GM21447 (cell line): ENCODE measurements around the gene ROR1.
A peak's percentile ranks its signal among the peaks of the same experiment; 100 is the strongest.

Experiments
- ATAC-seq: cut with Tn5 transposase; IDR thresholded peaks from one replicate; pipeline ENCODE4 v1.9.1; 2021; ENCODE audit not compliant: unreplicated experiment

ROR1 gene

DNA sequence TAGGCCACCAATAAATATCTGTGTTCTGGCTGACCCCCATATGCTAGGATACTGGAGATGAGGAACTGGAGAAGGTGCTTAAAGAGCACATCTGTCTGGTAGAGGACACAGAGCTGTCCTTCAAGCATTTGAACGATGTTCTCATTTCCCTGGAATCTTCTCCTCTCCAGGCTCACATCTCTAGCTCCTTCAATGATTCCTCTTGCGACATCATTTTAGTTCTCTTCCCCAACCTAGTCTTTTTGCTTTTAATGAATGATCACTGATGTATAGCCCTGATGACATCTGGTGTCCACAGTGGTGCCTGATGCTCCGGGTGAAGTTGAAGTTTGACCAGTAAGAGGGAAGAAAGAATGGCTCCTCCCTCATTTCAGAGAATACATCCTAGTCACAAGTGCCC, 348.8 kb downstream of the ROR1 start:
- no peak for ATAC-seq

DNA sequence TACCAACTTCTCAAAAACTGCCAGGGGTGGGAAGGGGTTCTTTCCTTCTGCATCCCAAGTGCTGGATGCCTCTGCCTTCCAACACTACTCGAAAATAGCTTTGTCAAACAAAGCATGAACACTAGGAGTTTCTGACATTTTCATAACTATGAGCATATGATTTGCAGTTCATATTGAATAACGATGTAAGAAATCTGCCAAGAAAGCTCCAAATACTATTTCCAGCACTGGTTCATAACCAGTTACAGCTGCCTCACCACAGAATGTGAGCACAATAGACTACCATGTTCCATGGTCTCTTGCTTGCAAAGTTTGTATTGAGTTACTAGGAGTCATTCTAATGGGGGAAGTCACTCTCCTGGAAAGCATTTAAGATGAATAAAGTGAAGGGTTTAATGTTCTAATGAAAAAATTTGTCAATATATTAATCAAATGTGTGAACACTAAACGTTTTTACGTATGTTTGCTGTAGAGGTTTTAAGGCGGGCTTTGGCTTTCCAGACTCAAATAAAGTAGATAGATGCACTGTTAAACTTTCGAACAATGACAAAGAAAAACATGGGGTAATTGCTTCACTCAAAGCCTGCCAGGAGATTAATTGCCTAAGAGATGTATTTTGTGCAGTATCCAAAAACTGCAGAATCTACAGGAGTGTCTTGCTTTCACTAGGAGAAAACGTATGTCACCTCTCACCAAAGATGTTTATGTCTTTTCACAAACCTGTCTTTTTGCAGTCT, 351.1 kb downstream of the ROR1 start:
- ATAC-seq = no peak

DNA sequence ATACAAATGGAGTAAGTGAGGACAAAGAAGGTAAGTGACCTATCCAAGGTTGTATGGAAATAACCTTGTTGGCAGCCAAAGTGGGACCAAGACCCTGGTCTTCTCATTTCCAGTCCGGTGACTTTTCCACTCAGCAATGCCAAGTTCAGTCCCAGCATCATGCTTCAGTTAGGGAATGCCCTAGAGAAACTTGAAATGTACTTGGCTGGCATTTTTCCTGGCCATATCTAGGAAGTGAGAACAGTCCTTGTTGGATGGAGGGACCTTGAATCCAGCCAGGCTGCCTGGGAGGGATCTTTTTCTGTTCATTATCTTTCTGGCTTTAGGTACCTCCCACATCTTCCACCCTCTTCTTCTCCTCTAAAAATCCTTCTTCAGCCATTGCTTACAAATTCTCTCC, 352.8 kb downstream of the ROR1 start:
- no peak for ATAC-seq

DNA sequence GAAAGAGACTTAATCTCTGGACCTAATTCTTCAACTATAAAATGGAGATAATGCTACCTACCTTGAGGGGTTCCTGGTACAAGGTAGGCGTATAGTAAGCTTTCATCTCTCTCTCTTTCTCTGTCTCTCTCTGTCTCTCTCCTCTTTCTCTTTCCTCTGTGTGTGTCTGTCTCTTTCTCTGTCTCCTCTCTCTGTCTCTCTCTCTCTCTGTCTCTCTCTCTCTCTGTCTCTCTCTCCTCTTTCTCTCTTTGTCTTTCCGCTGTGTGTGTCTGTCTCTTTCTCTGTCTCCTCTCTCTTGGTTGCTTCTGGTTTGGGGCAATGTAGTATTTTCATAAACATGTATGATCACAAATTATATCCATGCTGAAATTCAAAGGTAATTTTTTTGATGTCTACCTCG, 353.5 kb downstream of the ROR1 start:
- ATAC-seq = no peak

GRCh38 chr1:64129701-64130100, 355.9 kb downstream of the ROR1 start:
- no peak for ATAC-seq

GRCh38 chr1:64131155-64131554, 357.3 kb downstream of the ROR1 start:
- ATAC-seq = no peak

DNA sequence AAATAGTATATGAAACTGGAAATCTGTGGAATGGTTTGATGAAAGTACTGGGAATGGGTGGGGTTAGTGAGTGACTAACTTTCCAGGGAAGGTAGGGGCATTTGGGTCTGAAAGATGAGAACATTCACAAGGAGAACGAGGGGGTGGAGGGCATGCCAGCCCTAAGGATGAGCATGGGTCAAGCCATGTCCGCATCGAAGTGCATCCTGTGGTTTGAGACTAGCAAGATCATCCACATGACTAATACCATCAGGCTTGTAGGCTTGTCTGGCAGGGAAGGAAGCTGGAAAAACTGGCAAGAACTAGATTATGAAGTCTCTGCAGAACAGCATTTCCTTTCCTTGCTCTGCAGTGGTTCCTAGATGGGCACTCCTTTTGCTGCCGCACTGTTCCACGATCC, 359.2 kb downstream of the ROR1 start:
- ATAC-seq = no peak

DNA sequence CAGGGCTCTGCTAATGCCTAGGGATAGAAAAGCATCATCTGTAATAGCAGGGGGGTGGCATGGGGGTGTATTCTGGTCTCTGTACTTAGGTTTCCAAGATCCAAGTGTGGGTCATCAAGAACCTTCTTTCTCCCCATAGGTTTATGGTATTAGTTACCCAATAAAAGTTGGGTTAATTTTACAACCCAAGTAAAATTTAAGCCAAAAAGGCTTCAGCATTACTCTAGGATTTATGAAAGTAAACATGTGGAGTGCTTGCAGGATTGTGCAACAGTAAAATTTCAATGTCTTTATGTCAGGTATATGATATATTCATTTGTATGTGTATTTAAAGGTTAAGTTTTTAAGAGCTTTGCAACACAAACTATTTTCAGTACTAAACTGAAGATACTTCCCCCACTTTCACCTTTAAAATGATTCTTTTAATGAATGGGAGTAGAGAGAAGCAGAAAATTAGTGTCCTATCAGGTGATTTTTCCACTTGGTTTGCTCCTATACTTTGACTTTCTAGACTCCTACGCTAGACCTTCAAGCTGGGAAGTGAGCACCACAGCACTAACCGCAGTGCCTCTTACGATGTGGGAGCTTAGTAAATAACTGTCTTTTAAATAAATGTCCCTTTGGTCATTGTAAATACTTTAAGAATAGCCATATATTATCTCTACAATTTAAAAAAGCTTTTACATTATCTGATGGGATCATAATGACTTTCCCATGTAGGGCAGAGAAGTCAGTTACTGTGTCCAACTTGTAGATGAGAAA, 361.8 kb downstream of the ROR1 start:
- ATAC-seq = no peak

GRCh38 chr1:64136296-64136695, 362.5 kb downstream of the ROR1 start:
- no peak for ATAC-seq

GRCh38 chr1:64136752-64137411, 363.1 kb downstream of the ROR1 start:
- ATAC-seq = peak; percentile 80

DNA sequence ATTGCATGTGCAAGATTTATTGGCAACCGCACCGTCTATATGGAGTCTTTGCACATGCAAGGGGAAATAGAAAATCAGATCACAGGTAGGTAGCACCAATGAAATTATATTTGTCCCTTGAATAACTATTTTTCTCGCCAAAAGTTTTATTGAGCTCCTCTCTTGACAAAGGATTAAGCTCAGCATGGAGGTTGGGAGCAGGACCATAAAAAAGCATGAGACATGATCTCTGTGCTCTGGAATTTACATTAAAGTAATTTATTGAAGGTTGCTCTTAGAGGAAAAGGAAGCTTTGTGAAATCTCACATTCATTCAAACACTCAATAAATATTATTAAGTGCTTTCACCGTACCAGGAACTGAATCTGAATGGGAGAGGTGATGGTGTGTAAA, 363.6 kb downstream of the ROR1 start:
- no peak for ATAC-seq

DNA sequence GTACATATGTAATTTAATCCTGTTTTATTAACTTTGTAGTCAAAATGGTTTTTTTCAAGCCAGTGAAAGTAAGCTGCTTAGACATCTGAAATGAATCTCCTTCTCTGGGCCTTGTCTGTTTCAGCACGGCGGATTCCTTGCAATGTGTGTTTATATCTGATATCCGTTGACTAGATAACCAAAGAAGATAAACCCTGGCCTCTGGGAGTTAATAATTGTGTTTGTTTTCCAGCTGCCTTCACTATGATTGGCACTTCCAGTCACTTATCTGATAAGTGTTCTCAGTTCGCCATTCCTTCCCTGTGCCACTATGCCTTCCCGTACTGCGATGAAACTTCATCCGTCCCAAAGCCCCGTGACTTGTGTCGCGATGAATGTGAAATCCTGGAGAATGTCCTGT, 366.1 kb downstream of the ROR1 start:
- ATAC-seq = no peak

DNA sequence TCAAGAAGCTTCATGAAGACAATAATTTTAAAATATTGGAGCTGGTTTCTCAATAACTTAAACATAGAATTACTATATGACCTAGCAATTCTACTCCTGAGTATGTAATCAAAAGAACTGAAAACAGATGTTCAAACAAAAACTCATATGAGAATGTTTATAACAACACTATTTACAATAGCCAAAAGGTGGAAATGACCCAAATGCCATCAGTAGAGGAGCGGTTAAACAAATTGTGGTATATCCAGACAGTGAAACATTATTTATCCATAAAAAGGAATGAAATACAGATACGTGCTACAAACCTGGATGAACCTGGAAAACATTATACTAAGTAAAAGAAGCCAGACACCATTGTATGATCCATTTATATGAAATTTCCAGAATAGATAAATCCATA, 366.8 kb downstream of the ROR1 start:
- no peak for ATAC-seq

DNA sequence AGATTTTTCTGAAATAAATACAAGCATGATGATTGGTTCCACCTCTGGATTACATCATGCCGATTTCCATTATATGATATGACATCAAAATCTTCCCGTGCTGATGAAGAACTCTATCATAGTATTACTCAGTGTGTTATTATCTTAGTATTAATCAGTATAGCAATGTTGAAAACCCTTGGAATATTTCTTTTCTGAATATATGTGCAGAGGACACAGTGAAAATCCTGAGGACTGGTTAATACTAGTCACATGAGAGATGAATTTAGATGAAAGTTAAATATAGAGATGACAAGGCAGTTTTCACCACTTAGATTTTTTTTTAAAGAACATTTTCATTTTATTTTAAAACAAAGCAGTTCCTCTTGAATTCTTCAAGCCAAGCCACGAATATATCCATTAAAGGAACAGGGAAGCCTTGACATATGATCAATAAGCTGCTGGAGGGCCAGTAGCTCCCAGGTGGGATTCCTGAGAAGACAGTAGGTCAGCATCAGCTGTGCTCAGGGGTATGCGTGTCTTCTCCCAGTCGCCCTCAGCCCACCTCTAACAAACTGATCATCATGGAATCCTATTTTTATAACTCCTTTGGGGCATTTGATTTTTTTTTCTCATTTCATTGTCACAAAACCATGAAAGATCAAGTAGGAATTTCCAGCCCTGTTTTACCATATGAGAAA, 373.4 kb downstream of the ROR1 start:
- no peak for ATAC-seq

- no peak for ATAC-seq
Measured at GRCh38 chr1:64147759-64148158, 373.9 kb downstream of the ROR1 start.

GRCh38 chr1:64150266-64150665, 376.4 kb downstream of the ROR1 start:
- ATAC-seq = no peak

GRCh38 chr1:64150729-64151230, 377.0 kb downstream of the ROR1 start:
- ATAC-seq = no peak

DNA sequence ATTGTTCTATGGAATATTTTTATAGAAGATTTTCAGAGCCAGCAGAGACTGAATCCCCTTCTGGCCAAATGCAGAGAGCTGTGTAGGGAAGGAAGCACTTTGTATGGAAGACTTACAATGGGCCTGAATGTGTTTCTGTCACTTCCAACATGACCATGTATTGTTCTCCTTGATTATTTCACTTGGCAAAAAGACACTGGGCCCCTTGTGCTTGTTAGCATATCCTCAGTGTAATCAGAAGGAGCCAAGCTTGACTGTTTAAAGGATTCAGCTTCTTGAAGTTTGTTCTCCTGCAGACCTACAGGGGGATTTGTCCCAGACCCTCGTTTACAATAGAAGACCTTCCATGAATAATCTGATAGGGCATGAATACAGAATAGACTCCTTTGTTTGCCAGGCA, 381.5 kb downstream of the ROR1 start:
- no peak for ATAC-seq

DNA sequence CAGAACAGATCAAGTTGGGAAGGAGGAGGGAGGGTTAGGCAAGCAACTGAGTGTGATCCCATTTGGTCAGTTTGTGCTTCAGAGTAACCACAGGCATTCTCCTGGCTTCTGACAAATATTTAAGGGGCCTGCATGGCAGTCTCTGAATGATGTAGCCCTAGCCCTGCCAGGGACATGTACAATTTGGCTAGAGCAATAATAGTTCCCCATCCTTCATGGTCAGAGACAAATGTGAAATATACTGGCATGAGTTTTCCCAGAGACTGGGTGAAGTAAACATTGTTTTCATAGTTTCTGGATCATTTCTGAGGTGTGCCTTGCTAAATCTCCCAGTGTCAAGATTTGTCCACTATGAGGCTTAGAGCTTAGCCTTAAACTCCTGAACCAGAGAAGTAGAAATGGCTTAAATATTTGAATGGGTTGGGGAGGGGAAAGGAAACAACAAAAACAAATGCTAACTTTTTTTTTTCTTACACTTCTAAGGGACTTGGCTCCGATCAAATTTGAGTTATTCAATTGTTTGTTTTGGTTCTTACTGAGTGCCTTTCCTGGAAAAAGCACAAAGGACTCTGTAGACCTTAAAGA, 387.6 kb downstream of the ROR1 start:
- ATAC-seq = no peak

DNA sequence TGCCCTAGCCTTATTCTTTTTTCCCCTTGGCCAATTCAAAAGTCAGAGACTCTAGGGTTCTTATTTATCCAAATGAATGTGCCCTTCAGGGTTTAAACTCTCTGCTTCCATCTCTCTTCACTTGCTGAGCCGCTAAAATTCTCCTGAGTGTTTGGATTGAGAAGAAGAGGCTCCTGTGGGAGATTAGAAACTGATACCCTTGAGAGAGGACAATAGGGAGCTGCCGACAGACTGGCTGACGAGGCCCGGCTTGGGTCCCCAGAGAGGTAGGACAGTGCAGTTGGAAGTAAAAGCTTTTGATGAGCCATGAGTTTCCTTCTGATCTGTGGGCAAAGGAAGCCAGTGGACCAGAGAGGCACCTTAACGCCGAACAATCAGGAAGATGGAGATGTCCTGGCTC, 388.3 kb downstream of the ROR1 start:
- no peak for ATAC-seq

DNA sequence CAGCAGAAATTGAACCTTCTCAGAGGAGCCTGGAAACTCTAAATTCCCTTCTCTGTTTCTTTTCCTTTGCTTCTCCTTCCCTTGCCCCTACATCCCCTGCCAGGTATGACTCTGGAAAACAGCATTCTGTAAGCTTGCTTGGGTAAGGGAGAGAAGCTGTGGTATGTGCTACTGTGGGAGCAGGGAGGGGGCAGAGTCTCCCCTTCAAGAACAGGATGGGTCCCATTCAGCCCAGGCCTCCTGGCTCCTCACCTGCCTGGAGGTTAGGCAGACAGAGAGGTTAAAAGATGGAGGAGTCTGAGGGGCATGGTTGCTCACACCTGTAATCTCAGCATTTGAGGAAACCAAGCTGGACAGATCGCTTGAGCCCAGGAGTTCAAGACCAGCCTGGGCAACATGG, 389.0 kb downstream of the ROR1 start:
- no peak for ATAC-seq
